Stimulated activated CD8-positive, alpha-beta memory T cell treated with anti-CD3 and anti-CD28 coated beads, Interleukin-15, amount 100 ng/mL, for 4 hours (primary cell): ENCODE results near the gene ACY1.

Source experiments
- DNase-seq, 2 donors: peaks; one replicate each; pipeline ENCODE4 v3.0.0-alpha.2; 2020; ENCODE audit warnings: low read depth in 2 of 2

ACY1 gene

DNA sequence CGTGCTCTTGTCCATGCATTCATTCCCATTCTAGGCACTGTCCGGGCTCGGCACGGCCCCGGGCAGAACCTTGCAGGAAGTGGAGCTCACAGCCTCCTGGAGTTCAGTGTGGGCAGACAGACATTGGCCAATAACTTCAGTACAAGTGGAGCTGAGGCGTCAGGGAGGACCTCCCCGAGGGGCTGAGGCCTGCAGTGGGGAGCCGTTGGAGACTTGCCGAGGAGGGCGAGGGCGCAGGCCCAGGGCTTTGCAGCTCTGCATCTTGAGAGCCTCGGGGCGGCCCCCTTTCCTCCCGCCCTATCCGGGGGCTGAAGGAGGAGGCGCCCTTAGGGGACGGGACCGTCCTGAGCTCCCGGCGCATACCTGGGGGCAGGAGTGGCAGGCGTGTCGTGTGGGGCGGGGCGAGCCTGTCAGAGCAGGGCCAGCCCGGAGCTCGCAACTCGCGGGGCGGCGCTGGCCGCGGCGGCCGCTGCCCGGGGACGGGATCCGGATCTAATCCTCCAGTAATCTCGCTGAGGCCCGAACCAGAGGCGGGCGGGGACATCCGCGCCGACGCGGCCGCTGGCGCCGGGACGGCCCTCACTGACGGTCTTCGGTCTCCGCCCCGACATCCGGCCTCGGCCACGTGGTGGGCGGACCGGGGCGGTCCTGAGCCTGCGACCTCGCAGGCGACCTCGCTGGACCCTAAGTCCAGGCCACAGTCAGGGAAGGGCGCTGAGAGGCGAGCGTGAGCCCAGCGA is at the start of gene ACY1:
ACY1 (plus strand) TSS at position 698 of the 740 bp plus-strand sequence. CDS start 530 bp downstream, outside the sequence.
- peak; percentile 54 to 56 for DNase-seq

- no peak for DNase-seq
These were observed 49.0 kb upstream of the ACY1 start for GRCh38 chr3:51934139-51934850.

DNA sequence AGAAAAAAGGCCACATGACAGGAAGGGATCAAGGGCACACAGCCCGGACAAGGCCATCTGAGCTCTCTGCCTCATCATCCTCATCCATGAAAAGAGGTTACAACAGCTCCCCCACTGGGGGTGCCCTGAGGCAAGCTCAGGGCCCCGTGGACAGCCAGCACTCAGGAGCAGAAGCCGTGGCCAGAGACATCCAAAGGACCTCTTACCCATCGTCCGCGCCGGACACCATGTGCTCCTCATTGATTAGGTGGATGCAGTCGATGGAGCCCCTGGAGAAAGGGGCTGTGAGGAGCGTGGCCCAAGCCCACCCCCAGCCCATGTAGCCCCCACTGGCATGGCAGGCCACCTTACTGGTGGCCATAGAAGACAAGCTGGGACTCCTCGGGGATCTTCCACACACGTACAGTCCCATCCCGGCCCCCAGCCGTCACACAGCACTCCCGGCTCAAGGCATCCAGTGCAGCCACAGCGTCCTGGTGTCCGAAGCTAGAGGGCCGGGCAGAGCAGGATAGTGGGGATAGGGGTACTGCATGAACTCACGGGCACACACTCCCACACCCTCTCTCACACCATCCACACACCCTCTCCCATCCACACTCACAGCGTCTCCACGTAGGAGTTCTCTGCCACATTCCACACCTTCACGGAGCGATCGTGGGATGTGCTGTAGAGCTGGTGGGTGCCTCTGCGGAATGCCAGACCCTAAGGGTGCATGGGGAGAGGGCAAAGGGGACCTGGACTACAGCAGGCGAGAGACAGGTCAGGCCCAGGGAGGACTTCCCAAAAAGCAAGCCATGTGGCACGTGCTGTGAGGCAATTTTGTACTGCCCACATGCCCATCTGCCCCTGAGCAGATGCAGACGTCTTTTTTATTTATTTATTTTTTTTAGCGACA is 48.1 kb upstream of the ACY1 start:
- DNase-seq, result no peak

GRCh38 chr3:51935886-51936755 is 47.2 kb upstream of the ACY1 start:
- DNase-seq, result no peak

- DNase-seq, result no peak
These were observed 46.3 kb upstream of the ACY1 start for GRCh38 chr3:51937014-51937413.

- no peak for DNase-seq
These were observed 45.5 kb upstream of the ACY1 start for GRCh38 chr3:51937611-51938450.

DNA sequence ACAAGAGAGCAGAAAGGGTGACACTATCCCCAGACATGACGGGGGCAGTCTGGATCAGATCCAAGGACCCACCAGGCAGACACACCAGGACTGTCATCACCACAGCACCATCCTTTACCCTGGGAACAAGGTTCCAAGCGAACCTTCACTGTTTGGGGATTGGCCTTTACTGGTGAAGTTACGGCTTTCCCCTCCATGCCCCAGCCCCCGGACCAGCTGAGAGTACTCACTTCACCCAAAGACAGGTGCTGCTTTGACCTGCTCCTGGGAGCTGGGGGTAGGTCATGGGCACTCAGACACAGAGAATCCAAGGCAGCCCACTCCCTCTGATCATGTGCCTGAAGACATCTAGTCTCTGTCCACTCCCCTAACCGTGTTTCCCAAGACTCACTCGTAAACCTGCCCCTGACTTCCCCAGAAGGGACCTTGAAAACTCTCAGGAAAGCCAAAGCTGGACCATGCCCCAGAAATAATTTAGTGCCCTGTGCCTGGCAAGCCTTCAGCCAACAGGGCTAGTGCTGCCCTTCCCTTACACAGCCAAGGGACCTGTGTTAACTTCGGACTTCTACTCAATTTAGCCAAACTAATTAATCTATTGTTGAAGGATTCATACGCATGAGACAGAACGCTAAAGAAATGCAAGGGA is 44.4 kb upstream of the ACY1 start:
- DNase-seq, result no peak

- no peak for DNase-seq
These were observed 42.5 kb upstream of the ACY1 start for GRCh38 chr3:51940648-51941462.

DNA sequence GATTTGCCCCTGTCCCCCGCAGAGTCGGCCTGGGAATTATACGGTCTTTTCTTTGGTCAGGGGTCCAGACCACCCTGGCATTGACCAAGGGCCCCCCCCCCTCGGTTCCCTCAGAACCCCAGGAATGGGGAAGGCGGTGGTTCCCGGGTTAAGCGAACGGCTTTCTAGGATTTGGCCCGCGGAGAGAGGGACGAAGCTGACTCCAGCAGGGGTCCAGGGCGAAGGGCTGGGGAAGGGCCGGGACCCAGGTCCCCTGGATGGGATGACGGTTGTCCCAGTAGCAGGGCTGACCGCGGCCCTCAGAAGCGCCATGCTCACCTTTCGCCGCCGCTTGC is 41.9 kb upstream of the ACY1 start:
- DNase-seq, result no peak

GRCh38 chr3:51941798-51942602 is 41.3 kb upstream of the ACY1 start, which contains the start of the genes PARP3 and RRP9:
Gene PARP3, plus strand, starts transcription at chr3:51942363. Its CDS starts 993 bp downstream, at chr3:51943356.
Gene RRP9, minus strand, starts transcription at chr3:51941904. Its CDS starts 37 bp downstream, at chr3:51941867.
- peak; percentile 99 for DNase-seq

- peak in 1 of 2 donors; percentile 50 for DNase-seq
These were observed 40.5 kb upstream of the ACY1 start for GRCh38 chr3:51942603-51943450.

DNA sequence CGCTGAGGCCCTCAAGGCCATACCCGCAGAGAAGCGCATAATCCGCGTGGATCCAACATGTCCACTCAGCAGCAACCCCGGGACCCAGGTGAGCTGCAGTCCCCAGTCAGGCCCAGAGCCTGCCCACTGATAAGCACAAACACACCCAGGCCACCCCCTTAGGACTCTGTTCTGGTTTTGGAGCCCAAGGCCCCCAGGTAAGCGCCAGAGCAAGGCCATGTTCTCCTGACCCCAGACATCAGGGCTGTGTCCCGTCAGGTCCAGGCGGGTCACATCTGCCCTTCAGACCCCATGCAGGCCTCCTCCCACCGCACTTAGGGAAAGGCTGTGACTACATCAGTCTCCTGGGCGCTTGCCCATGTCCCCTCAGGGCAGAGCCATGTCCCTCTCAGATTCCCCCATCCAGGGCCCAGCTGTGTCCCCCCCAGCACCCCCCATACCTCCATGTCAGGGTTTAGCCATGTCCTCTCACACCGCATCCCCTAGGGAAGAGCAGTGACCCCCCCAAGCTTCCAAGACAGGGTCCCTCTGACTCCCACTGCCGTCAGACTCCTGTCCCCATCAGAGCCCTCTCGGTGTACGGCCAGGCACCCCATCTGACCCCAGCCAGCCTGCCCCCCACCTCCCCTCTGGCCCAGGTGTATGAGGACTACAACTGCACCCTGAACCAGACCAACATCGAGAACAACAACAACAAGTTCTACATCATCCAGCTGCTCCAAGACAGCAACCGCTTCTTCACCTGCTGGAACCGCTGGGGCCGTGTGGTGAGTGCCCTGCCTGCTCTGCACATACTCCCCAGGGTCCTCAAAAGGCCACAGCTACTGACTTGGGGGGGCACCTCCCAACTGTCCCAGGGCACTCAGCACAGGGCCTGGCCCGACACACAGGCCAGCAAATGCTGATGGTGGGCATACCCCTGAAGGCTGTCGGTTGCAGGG is 39.6 kb upstream of the ACY1 start:
- no peak for DNase-seq

GRCh38 chr3:51944451-51945021 is 38.8 kb upstream of the ACY1 start:
- no peak for DNase-seq

DNA sequence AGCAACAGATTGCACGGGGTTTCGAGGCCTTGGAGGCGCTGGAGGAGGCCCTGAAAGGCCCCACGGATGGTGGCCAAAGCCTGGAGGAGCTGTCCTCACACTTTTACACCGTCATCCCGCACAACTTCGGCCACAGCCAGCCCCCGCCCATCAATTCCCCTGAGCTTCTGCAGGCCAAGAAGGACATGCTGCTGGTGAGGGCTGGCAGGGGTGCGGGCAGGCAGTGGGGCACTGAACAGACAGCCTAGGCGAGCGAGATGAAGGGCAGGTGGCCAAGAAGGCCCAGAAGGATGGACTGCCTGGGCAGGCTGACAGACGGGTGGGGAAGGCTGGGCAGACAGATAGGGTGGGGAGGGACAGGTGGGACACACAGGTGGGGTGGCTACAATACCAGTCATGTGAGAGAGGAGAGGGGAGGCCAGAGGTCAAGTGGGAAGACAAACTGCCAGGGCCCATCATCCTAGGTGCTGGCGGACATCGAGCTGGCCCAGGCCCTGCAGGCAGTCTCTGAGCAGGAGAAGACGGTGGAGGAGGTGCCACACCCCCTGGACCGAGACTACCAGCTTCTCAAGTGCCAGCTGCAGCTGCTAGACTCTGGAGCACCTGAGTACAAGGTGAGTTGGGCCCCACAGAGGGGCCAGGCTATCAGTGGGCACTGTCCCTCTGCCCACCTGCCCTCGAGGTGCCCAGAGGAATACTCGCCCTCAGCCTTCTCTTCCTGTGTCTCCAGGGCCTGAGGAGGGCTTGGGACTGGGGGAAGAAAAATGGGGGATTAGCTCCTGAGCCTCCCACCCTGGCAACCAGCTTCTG is 38.1 kb upstream of the ACY1 start:
- DNase-seq, result no peak
